ENCODE measurements around the gene CDNF.

GRCh38 chr10:14821635-14822375 lies 16.0 kb downstream of the CDNF start:
- no peak for TF ChIP-seq CTCF (IDR thresholded peaks at IDR 0.05)
- no peak for TF ChIP-seq POLR2AphosphoS5 (IDR thresholded peaks at IDR 0.05; ENCODE audit: insufficient read depth in 1 of 2, low read depth in 1 of 2)

Measured in vagina (tissue), 2 donors.